A673 (cell line): ENCODE results near the gene PRKCA. TPM values are rescaled to one million over a fixed set of nuclear protein-coding genes. Genes with fewer than 3 reads are reported as not detected.

Experiments used
- BruUV-seq: library from RNA; stranded (reverse); fragments of 400-500 nt; replicated peaks from 2 replicates; lab custom pipeline; 2021; lab: Mats Ljungman, UMichigan
- CTCF ChIA-PET: fragments of 300-600 bp; sonication (Branson Sonifier 250); formaldehyde crosslinking; loops from one replicate; lab custom pipeline; 2022; ENCODE audit warnings: antibody characterized with exemption; lab: Charles Lee
- POLR2A ChIA-PET: fragments of 300-600 bp; sonication (Branson Sonifier 250); formaldehyde crosslinking; loops from one replicate; lab custom pipeline; 2022; ENCODE audit warnings: antibody characterized with exemption; ENCODE audit not compliant: low non-redundant PET; lab: Charles Lee
- DNase-seq: peaks from one replicate; pipeline ENCODE4 v3.0.0-alpha.2; 2015; ENCODE audit warnings: low spot score
- H3K27ac ChIP-seq: fragments of 200-600 bp; sonication (generic); 2 replicates; pipeline ENCODE4 v1.5.1; 2016; ENCODE audit warnings: mixed run types, low read depth, mild to moderate bottlenecking, mixed read lengths, antibody characterized with exemption, low read length; ENCODE audit not compliant: poor library complexity, severe bottlenecking
- H3K27me3 ChIP-seq: fragments of 200-600 bp; sonication (generic); replicated peaks from 2 replicates; pipeline ENCODE4 v1.6.1; 2017; ENCODE audit warnings: mixed run types, low read depth, mild to moderate bottlenecking, mixed read lengths, antibody characterized with exemption, low read length; ENCODE audit not compliant: insufficient read depth, poor library complexity
- H3K36me3 ChIP-seq: fragments of 200-600 bp; sonication (generic); 2 replicates; pipeline ENCODE4 v1.6.1; 2016; ENCODE audit warnings: mixed run types, mild to moderate bottlenecking, mixed read lengths, antibody characterized with exemption, low read length; ENCODE audit not compliant: insufficient read depth, poor library complexity, severe bottlenecking
- H3K4me1 ChIP-seq: fragments of 200-600 bp; sonication (generic); 2 replicates; pipeline ENCODE4 v1.6.1; 2017; ENCODE audit warnings: mixed run types, mild to moderate bottlenecking, mixed read lengths, antibody characterized with exemption, low read length; ENCODE audit not compliant: insufficient read depth, poor library complexity, severe bottlenecking
- H3K4me3 ChIP-seq: fragments of 200-600 bp; sonication (generic); 2 replicates; pipeline ENCODE4 v1.5.1; 2016; ENCODE audit warnings: low read depth, mixed run types, mild to moderate bottlenecking, mixed read lengths, low read length; ENCODE audit not compliant: poor library complexity, severe bottlenecking
- H3K9me3 ChIP-seq: fragments of 200-600 bp; sonication (generic); 2 replicates; pipeline ENCODE4 v1.6.1; 2016; ENCODE audit warnings: mixed run types, low read depth, mild to moderate bottlenecking, mixed read lengths, antibody characterized with exemption, low read length; ENCODE audit not compliant: poor library complexity, severe bottlenecking
- EZH2 ChIP-seq: fragments of 200-600 bp; sonication (generic); IDR thresholded peaks from 2 replicates; pipeline ENCODE4 v1.6.1; 2017; ENCODE audit warnings: borderline replicate concordance, low read depth, mild to moderate bottlenecking, mixed read lengths, antibody characterized with exemption, low read length; ENCODE audit not compliant: poor library complexity, severe bottlenecking
- intact Hi-C: fragments of 100-400 bp; cut with micrococcal nuclease; formaldehyde crosslinking; loops from one replicate; pipeline ENCODE4 v1.10.0; 2022; ENCODE audit not compliant: unreplicated experiment
- total RNA-seq: library from RNA; stranded (reverse); gene quantifications from 2 replicates; pipeline ENCODE4 v1.2.3, GENCODE V29; 2021
- TF ChIP-seq, protein P1 (sequence below): fragments of 300-800, 200-600 bp; sonication (generic); conservative IDR thresholded peaks from 2 replicates; pipeline ENCODE4 v1.5.1; 2017; ENCODE audit warnings: low read depth, mild to moderate bottlenecking, antibody characterized with exemption, low read length, moderate library complexity, mixed read lengths

Gene PRKCA
- total RNA-seq, 1 experiment from 2014 or later = 16.3 TPM

DNA sequence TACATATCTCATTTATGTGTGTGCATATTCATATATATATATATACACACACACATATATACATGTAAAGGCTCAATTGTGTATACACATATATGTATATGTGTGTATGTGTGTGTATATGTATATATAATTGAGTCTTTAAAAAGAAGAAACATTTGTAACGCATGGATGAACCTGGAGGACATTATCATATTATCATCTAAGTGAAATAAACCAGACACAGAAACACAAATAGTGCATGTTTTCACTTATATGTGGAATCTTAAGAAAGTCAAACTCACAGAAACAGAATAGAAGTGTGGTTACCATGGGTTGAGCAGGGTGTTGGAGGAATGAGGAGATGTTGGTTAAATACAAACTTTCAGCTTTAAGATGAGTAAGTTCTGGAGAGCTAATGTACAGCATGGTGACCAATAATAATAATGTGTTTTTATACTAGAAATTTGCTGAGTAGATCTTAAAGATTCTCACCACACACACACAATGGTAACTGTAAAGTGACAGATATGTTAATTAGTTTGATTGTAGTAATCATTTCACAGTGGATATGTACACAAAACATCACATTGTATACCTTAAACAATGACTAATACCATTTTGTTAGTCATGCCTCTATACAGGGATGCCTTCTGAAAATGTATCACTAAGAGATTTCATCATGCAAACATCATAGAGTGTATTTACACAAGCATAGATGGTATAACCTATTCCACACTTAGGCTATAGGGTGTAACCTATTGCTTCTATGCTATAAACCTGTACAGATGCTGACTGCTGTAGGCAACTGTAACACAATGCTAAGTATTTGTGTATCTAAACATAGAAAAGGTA, 399.9 kb downstream of the PRKCA start:
- no TSS peak for BruUV-seq
- H3K27ac ChIP-seq = no peak overlapping the region
- CTCF ChIA-PET = no interaction called here
- peaks cover 10% of the 10 kb centered on the region for H3K4me1 ChIP-seq
- no peak overlapping the region for H3K4me3 ChIP-seq
- H3K27me3 ChIP-seq = no peaks in the 10 kb centered on the region
- no peaks in the 10 kb centered on the region for H3K36me3 ChIP-seq
- no peak for DNase-seq
- no peaks in the 10 kb centered on the region for H3K9me3 ChIP-seq
- intact Hi-C loops = no loop called here
- POLR2A ChIA-PET = no interaction called here
- TF ChIP-seq, protein P1, sequence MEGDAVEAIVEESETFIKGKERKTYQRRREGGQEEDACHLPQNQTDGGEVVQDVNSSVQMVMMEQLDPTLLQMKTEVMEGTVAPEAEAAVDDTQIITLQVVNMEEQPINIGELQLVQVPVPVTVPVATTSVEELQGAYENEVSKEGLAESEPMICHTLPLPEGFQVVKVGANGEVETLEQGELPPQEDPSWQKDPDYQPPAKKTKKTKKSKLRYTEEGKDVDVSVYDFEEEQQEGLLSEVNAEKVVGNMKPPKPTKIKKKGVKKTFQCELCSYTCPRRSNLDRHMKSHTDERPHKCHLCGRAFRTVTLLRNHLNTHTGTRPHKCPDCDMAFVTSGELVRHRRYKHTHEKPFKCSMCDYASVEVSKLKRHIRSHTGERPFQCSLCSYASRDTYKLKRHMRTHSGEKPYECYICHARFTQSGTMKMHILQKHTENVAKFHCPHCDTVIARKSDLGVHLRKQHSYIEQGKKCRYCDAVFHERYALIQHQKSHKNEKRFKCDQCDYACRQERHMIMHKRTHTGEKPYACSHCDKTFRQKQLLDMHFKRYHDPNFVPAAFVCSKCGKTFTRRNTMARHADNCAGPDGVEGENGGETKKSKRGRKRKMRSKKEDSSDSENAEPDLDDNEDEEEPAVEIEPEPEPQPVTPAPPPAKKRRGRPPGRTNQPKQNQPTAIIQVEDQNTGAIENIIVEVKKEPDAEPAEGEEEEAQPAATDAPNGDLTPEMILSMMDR = no peak
- no peak for TF ChIP-seq EZH2

DNA sequence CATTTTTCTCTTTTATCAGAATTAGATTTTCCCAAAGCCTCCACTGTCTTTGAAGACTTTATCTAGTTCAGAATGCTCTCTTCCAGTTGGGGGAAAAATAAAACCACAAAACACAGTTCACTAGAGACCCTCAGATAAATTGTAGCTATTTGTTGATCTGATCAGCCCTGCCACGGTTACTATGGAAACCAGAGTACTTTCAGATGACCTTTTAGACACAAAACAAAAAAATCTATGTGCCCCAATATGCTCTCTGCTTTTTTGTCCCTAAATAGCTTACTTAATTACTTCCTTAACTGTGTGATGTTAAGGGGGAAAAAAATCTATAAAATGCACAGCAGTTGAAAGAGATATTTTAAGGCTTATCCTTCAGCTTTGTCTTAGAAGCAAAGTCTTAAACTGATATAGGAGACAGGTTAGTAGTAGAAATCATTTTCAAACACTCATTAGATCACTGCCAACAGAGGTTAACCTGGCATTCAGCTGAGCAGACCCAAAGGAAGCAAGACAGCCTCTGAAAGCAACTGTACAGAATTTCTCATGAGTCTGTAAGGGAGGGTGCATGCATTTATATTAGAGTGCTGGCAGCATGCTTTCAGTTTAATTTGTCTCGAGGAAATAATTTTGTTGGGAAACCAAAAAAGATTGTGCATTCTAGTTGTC, 402.6 kb downstream of the PRKCA start:
- TF ChIP-seq, protein P1 = no peak
- TF ChIP-seq EZH2 = no peak
- no peaks in the 10 kb centered on the region for H3K36me3 ChIP-seq

DNA sequence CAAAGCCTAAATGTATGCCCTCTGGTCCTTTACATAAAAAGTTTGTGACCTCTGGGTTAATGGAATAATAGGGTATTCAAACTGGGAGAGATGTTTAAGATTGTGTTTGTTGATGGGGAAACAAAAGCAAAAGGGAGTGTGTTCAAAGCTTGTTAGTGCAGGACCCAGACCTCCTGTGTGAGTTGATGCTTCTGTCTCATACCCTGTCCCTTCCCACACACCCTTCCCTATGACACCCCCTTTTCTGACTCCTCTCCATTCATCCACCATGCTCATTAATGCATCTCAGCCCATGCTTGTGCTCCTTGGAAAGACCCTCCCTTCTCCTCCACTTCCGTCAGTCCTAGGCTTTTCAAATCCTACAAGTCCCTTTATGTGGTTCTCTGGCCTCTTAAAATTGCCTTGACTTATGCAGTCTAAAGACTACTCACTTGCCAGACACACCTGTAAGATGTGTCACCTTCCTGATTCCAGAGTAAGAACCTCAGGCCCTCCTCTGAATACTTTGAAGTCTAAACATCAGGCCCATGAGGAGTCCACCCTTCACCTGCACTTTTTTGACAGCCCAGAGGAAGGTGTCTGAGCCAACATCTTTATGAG, 404.5 kb downstream of the PRKCA start:
- ChIA-PET POLR2A (no interaction called here), CTCF (no interaction called here)
- Histone ChIP-seq H3K27me3 (no peaks in the 10 kb centered on the region), H3K9me3 (no peaks in the 10 kb centered on the region), H3K4me3 (no peak overlapping the region), H3K4me1 (peaks cover 10% of the 10 kb centered on the region), H3K27ac (no peak overlapping the region), H3K36me3 (no peaks in the 10 kb centered on the region)
- intact Hi-C loops = no loop called here
- no TSS peak for BruUV-seq
- TF ChIP-seq EZH2 = no peak
- TF ChIP-seq, protein P1 = no peak
- DNase-seq = no peak

More for the DNA sequence above, 402.6 kb downstream of the PRKCA start:
- H3K9me3 ChIP-seq = no peaks in the 10 kb centered on the region
- H3K27me3 ChIP-seq = no peaks in the 10 kb centered on the region
- no TSS peak for BruUV-seq
- no peak for DNase-seq
- no peak overlapping the region for H3K4me3 ChIP-seq
- CTCF ChIA-PET = no interaction called here
- POLR2A ChIA-PET = no interaction called here
- intact Hi-C loops = no loop called here
- peaks cover 10% of the 10 kb centered on the region for H3K4me1 ChIP-seq
- H3K27ac ChIP-seq = no peak overlapping the region
